Upper lobe of left lung (tissue), 4 donors: Measurements from ENCODE around the gene AGAP3.

Source experiments
- CTCF ChIP-seq, 6 experiments: fragments of 450-650 bp in 4 of 6; fragments of 200-600 bp in 2 of 6; sonication (generic) in 2 of 6; IDR thresholded peaks; one replicate each; pipeline ENCODE4 v1.5.1; 2016 to 2019; ENCODE audit warnings: antibody characterized with exemption in 6 of 6
- POLR2A ChIP-seq, 4 donors: fragments of 450-650 bp; IDR thresholded peaks; one replicate each; pipeline ENCODE4 v1.5.1; 2016 to 2017; ENCODE audit warnings: antibody characterized with exemption in 4 of 4, mild to moderate bottlenecking in 2 of 4
- POLR2AphosphoS5 ChIP-seq, 2 donors: sonication (generic); formaldehyde crosslinking; IDR thresholded peaks; one replicate each; pipeline ENCODE4 v1.5.1; 2017; ENCODE audit warnings: antibody characterized with exemption in 2 of 2

DNA sequence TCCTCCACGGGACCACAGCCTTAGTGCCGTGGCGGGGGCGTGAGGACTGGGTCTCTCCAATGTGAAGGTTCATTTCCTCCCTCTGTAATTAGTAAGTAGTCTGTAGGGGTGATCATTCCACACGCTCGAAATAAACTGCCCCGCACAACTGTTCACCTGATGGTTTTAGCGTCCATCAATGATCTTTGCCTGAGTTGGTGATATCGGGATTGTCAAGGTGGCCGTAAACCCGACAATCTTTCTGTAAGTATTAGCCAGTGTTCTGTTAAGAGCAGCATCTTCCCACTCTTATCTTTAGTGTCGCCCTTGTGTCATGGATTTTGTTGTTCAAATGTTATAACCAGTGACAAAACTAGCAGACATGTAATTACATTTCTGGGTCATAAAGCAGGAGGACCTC, 17.7 kb downstream of the AGAP3 start:
- TF ChIP-seq CTCF (IDR thresholded peaks at IDR 0.05) (no peak), POLR2A (IDR thresholded peaks at IDR 0.05) (no peak), POLR2AphosphoS5 (IDR thresholded peaks at IDR 0.05) (no peak)
